HEK293 (cell line): ENCODE measurements around the gene ISG15.

Experiments used
- KLF1 ChIP-seq: fragments of 450-650 bp; formaldehyde crosslinking; IDR thresholded peaks from 2 replicates; pipeline ENCODE4 v1.5.1; 2016; ENCODE audit warnings: missing biosample characterization, missing genetic modification characterization
- KLF8 ChIP-seq: fragments of 450-650 bp; formaldehyde crosslinking; IDR thresholded peaks from 2 replicates; pipeline ENCODE4 v1.5.1; 2016; ENCODE audit warnings: missing biosample characterization, missing genetic modification characterization
- OVOL3 ChIP-seq: fragments of 450-650 bp; formaldehyde crosslinking; IDR thresholded peaks from 2 replicates; pipeline ENCODE4 v1.5.1; 2016; ENCODE audit warnings: missing biosample characterization, missing genetic modification characterization
- RBAK ChIP-seq: fragments of 450-650 bp; formaldehyde crosslinking; IDR thresholded peaks from 2 replicates; pipeline ENCODE4 v1.5.1; 2016; ENCODE audit warnings: missing biosample characterization, missing genetic modification characterization
- SALL2 ChIP-seq: fragments of 450-650 bp; formaldehyde crosslinking; IDR thresholded peaks from 2 replicates; pipeline ENCODE4 v1.5.0; 2017; ENCODE audit warnings: missing biosample characterization, mild to moderate bottlenecking, missing genetic modification characterization, borderline replicate concordance
- SCRT1 ChIP-seq: fragments of 450-650 bp; formaldehyde crosslinking; IDR thresholded peaks from 2 replicates; pipeline ENCODE4 v1.5.1; 2016; ENCODE audit warnings: missing biosample characterization, missing genetic modification characterization, borderline replicate concordance
- SP7 ChIP-seq: fragments of 450-650 bp; formaldehyde crosslinking; IDR thresholded peaks from 2 replicates; pipeline ENCODE4 v1.5.1; 2016; ENCODE audit warnings: missing biosample characterization, missing genetic modification characterization
- ZBTB20 ChIP-seq: fragments of 450-650 bp; formaldehyde crosslinking; IDR thresholded peaks from 2 replicates; pipeline ENCODE4 v1.5.1; 2016; ENCODE audit warnings: missing biosample characterization, missing genetic modification characterization
- ZEB2 ChIP-seq: fragments of 450-650 bp; formaldehyde crosslinking; IDR thresholded peaks from 2 replicates; pipeline ENCODE4 v1.5.1; 2016; ENCODE audit warnings: missing biosample characterization, missing genetic modification characterization
- ZNF10 ChIP-seq: fragments of 450-650 bp; formaldehyde crosslinking; IDR thresholded peaks from 2 replicates; pipeline ENCODE4 v1.5.1; 2017; ENCODE audit warnings: missing biosample characterization, missing genetic modification characterization
- ZNF114 ChIP-seq: fragments of 450-650 bp; formaldehyde crosslinking; IDR thresholded peaks from 2 replicates; pipeline ENCODE4 v1.5.0; 2017; ENCODE audit warnings: missing biosample characterization, missing genetic modification characterization
- ZNF140 ChIP-seq: fragments of 450-650 bp; formaldehyde crosslinking; IDR thresholded peaks from 2 replicates; pipeline ENCODE4 v1.5.1; 2016; ENCODE audit warnings: missing biosample characterization, missing genetic modification characterization
- ZNF157 ChIP-seq: fragments of 450-650 bp; formaldehyde crosslinking; IDR thresholded peaks from 2 replicates; pipeline ENCODE4 v1.5.1; 2016; ENCODE audit warnings: missing biosample characterization, missing genetic modification characterization
- ZNF16 ChIP-seq: fragments of 450-650 bp; formaldehyde crosslinking; IDR thresholded peaks from 2 replicates; pipeline ENCODE4 v1.5.1; 2016; ENCODE audit warnings: low read depth, missing biosample characterization, missing genetic modification characterization
- ZNF202 ChIP-seq: fragments of 450-650 bp; formaldehyde crosslinking; IDR thresholded peaks from 2 replicates; pipeline ENCODE4 v1.5.1; 2016; ENCODE audit warnings: missing biosample characterization, missing genetic modification characterization, borderline replicate concordance
- ZNF24 ChIP-seq: fragments of 450-650 bp; formaldehyde crosslinking; IDR thresholded peaks from 2 replicates; pipeline ENCODE4 v1.5.1; 2016; ENCODE audit warnings: missing biosample characterization, missing genetic modification characterization
- ZNF366 ChIP-seq: fragments of 450-650 bp; formaldehyde crosslinking; conservative IDR thresholded peaks from 2 replicates; pipeline ENCODE4 v1.5.1; 2016; ENCODE audit warnings: missing biosample characterization, missing genetic modification characterization
- ZNF37A ChIP-seq: fragments of 450-650 bp; IDR thresholded peaks from 2 replicates; pipeline ENCODE4 v1.5.1; 2018; ENCODE audit warnings: missing biosample characterization, missing genetic modification characterization
- ZNF433 ChIP-seq: fragments of 450-650 bp; formaldehyde crosslinking; IDR thresholded peaks from 2 replicates; pipeline ENCODE4 v1.5.1; 2016; ENCODE audit warnings: missing biosample characterization, missing genetic modification characterization, low read depth
- ZNF530 ChIP-seq: fragments of 450-650 bp; formaldehyde crosslinking; IDR thresholded peaks from 2 replicates; pipeline ENCODE4 v1.5.1; 2016; ENCODE audit warnings: low read depth, missing biosample characterization, missing genetic modification characterization
- ZNF549 ChIP-seq: fragments of 450-650 bp; IDR thresholded peaks from 2 replicates; pipeline ENCODE4 v1.5.1; 2018; ENCODE audit warnings: missing biosample characterization, missing genetic modification characterization, mild to moderate bottlenecking, inconsistent platforms, moderate library complexity
- ZNF560 ChIP-seq: fragments of 450-650 bp; formaldehyde crosslinking; IDR thresholded peaks from 2 replicates; pipeline ENCODE4 v1.5.1; 2017; ENCODE audit warnings: missing biosample characterization, missing genetic modification characterization, borderline replicate concordance
- ZNF571 ChIP-seq: fragments of 450-650 bp; formaldehyde crosslinking; IDR thresholded peaks from 2 replicates; pipeline ENCODE4 v1.5.0; 2017; ENCODE audit warnings: missing biosample characterization, missing genetic modification characterization
- ZNF624 ChIP-seq: fragments of 450-650 bp; formaldehyde crosslinking; IDR thresholded peaks from 2 replicates; pipeline ENCODE4 v1.5.1; 2017; ENCODE audit warnings: missing biosample characterization, missing genetic modification characterization
- ZNF654 ChIP-seq: fragments of 450-650 bp; formaldehyde crosslinking; IDR thresholded peaks from 2 replicates; pipeline ENCODE4 v1.5.1; 2016; ENCODE audit warnings: low read depth, missing biosample characterization, missing genetic modification characterization
- ZNF76 ChIP-seq: fragments of 450-650 bp; formaldehyde crosslinking; IDR thresholded peaks from 2 replicates; pipeline ENCODE4; 2016; ENCODE audit warnings: low read depth, missing biosample characterization, missing genetic modification characterization, borderline replicate concordance
- ZNF768 ChIP-seq: fragments of 450-650 bp; formaldehyde crosslinking; IDR thresholded peaks from 2 replicates; pipeline ENCODE4 v1.5.1; 2018; ENCODE audit warnings: missing biosample characterization, mild to moderate bottlenecking, missing genetic modification characterization
- ZNF792 ChIP-seq: fragments of 450-650 bp; formaldehyde crosslinking; IDR thresholded peaks from 2 replicates; pipeline ENCODE4 v1.5.1; 2016; ENCODE audit warnings: missing biosample characterization, missing genetic modification characterization
- ZNF843 ChIP-seq: fragments of 450-650 bp; formaldehyde crosslinking; IDR thresholded peaks from 2 replicates; pipeline ENCODE4 v1.5.1; 2016; ENCODE audit warnings: missing biosample characterization, missing genetic modification characterization
- TF ChIP-seq, protein P1 (sequence below): fragments of 450-650 bp; formaldehyde crosslinking; IDR thresholded peaks from 2 replicates; pipeline ENCODE4 v1.5.1; 2016; ENCODE audit warnings: missing biosample characterization, missing genetic modification characterization
- TF ChIP-seq, protein P2 (sequence below): fragments of 450-650 bp; formaldehyde crosslinking; IDR thresholded peaks from 2 replicates; pipeline ENCODE4 v1.5.1; 2016; ENCODE audit warnings: missing biosample characterization, missing genetic modification characterization
- TF ChIP-seq, protein P3 (sequence below): fragments of 450-650 bp; IDR thresholded peaks from 2 replicates; pipeline ENCODE4 v1.5.1; 2018; ENCODE audit warnings: missing biosample characterization, mild to moderate bottlenecking, missing genetic modification characterization
- TF ChIP-seq, protein P4 (sequence below): fragments of 450-650 bp; formaldehyde crosslinking; IDR thresholded peaks from 2 replicates; pipeline ENCODE4 v1.5.0; 2017; ENCODE audit warnings: missing biosample characterization, missing genetic modification characterization, borderline replicate concordance
- TF ChIP-seq, protein P5 (sequence below): fragments of 450-650 bp; formaldehyde crosslinking; IDR thresholded peaks from 2 replicates; pipeline ENCODE4 v1.5.1; 2016; ENCODE audit warnings: missing biosample characterization, missing genetic modification characterization

ISG15 gene

DNA sequence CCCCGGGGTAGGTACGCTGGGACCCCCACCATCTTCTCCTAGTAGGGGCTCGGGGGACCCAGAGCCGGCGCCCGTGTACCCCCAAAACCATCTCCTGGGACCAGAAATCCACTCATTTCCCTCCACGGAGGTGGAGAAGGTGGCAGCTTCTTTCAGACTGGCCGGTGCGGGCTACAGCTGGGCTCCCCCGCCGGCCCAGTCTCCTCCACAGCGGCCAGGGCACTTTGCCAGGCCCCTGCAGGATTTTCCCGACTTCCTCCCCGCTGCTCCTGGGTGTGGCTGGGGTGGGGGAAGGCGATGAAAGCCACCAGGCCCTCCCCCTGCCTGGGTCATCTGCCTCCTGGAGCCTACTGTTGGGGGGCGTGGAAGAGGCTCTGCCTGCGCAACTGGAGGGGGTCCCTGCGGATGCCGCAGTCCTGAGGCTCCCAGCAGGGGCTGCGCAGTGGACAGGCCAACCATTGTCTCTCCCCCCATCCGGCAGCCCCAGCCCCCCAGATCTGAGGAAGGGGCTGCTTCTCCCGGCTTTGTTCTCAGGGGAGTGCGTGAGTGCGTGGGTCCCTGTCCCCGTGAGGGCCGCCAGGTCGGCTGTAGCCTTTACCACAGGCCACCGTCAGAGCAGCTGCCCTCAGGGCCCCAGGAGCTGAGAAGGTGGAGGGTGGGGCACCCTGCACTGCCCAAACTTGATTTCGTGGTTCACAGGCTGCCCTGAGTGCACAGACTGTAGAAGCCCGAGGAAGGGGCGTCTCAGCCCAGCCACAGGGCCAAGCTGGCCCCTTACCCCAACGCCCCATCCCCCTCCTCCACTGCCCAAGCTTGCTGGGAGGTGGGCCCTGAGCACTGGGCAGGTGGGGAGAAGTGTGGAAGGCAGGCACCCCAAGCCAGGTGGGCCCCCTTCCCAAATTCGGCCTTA is 8.0 kb downstream of the ISG15 start (continued):
- TF ChIP-seq ZNF843 (tag by site-specific recombination) (0 out of 2 replicates have a peak, but pooled peaks have one; percentile 24), RBAK (tag by site-specific recombination) (no peak), ZNF202 (tag by site-specific recombination) (no peak), ZNF654 (no peak), ZNF560 (tag by site-specific recombination) (no peak), ZNF768 (tag by site-specific recombination) (no peak), ZBTB20 (0 out of 2 replicates have a peak, but pooled peaks have one; percentile 24), ZNF76 (tag by site-specific recombination) (peak; percentile 81), ZNF530 (tag by site-specific recombination) (no peak), ZNF157 (tag by site-specific recombination) (no peak), ZNF366 (0 out of 2 replicates have a peak, but pooled peaks have one; percentile 29), ZEB2 (tag by site-specific recombination) (peak; percentile 90), ZNF24 (tag by site-specific recombination) (no peak), SP7 (tag by site-specific recombination) (peak; percentile 39), ZNF10 (tag by site-specific recombination) (no peak), ZNF792 (tag by site-specific recombination) (no peak), ZNF114 (tag by site-specific recombination) (no peak), ZNF37A (no peak), SCRT1 (tag by site-specific recombination) (no peak), SALL2 (tag by site-specific recombination) (no peak), ZNF549 (tag by site-specific recombination) (no peak), ZNF140 (tag by site-specific recombination) (no peak), ZNF16 (tag by site-specific recombination) (no peak), KLF8 (tag by site-specific recombination) (0 out of 2 replicates have a peak, but pooled peaks have one; percentile 10), OVOL3 (no peak), ZNF571 (no peak), ZNF433 (tag by site-specific recombination) (no peak), ZNF624 (tag by site-specific recombination) (no peak), KLF1 (peak; percentile 98)
- TF ChIP-seq, protein P1, sequence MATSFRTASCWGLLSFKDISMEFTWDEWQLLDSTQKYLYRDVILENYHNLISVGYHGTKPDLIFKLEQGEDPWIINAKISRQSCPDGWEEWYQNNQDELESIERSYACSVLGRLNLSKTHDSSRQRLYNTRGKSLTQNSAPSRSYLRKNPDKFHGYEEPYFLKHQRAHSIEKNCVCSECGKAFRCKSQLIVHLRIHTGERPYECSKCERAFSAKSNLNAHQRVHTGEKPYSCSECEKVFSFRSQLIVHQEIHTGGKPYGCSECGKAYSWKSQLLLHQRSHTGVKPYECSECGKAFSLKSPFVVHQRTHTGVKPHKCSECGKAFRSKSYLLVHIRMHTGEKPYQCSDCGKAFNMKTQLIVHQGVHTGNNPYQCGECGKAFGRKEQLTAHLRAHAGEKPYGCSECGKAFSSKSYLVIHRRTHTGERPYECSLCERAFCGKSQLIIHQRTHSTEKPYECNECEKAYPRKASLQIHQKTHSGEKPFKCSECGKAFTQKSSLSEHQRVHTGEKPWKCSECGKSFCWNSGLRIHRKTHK (tag by site-specific recombination): no peak
- TF ChIP-seq, protein P2, sequence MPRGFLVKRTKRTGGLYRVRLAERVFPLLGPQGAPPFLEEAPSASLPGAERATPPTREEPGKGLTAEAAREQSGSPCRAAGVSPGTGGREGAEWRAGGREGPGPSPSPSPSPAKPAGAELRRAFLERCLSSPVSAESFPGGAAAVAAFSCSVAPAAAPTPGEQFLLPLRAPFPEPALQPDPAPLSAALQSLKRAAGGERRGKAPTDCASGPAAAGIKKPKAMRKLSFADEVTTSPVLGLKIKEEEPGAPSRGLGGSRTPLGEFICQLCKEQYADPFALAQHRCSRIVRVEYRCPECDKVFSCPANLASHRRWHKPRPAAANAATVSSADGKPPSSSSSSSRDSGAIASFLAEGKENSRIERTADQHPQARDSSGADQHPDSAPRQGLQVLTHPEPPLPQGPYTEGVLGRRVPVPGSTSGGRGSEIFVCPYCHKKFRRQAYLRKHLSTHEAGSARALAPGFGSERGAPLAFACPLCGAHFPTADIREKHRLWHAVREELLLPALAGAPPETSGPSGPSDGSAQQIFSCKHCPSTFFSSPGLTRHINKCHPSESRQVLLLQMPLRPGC (tag by site-specific recombination): no peak
- TF ChIP-seq, protein P3, sequence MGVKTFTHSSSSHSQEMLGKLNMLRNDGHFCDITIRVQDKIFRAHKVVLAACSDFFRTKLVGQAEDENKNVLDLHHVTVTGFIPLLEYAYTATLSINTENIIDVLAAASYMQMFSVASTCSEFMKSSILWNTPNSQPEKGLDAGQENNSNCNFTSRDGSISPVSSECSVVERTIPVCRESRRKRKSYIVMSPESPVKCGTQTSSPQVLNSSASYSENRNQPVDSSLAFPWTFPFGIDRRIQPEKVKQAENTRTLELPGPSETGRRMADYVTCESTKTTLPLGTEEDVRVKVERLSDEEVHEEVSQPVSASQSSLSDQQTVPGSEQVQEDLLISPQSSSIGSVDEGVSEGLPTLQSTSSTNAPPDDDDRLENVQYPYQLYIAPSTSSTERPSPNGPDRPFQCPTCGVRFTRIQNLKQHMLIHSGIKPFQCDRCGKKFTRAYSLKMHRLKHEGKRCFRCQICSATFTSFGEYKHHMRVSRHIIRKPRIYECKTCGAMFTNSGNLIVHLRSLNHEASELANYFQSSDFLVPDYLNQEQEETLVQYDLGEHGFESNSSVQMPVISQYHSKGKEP: no peak
- TF ChIP-seq, protein P4, sequence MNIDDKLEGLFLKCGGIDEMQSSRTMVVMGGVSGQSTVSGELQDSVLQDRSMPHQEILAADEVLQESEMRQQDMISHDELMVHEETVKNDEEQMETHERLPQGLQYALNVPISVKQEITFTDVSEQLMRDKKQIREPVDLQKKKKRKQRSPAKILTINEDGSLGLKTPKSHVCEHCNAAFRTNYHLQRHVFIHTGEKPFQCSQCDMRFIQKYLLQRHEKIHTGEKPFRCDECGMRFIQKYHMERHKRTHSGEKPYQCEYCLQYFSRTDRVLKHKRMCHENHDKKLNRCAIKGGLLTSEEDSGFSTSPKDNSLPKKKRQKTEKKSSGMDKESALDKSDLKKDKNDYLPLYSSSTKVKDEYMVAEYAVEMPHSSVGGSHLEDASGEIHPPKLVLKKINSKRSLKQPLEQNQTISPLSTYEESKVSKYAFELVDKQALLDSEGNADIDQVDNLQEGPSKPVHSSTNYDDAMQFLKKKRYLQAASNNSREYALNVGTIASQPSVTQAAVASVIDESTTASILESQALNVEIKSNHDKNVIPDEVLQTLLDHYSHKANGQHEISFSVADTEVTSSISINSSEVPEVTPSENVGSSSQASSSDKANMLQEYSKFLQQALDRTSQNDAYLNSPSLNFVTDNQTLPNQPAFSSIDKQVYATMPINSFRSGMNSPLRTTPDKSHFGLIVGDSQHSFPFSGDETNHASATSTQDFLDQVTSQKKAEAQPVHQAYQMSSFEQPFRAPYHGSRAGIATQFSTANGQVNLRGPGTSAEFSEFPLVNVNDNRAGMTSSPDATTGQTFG (tag by site-specific recombination): no peak
- TF ChIP-seq, protein P5, sequence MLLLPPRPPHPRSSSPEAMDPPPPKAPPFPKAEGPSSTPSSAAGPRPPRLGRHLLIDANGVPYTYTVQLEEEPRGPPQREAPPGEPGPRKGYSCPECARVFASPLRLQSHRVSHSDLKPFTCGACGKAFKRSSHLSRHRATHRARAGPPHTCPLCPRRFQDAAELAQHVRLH: no peak
